ENCODE results near the gene C2orf49.

Gene C2orf49

GRCh38 chr2:105385731-105386540, 48.6 kb downstream of the C2orf49 start:
- DNase-seq, result no peak

GRCh38 chr2:105387225-105387624, 49.9 kb downstream of the C2orf49 start:
- no peak for DNase-seq

GRCh38 chr2:105388971-105389381, 51.6 kb downstream of the C2orf49 start:
- no peak for DNase-seq

DNA sequence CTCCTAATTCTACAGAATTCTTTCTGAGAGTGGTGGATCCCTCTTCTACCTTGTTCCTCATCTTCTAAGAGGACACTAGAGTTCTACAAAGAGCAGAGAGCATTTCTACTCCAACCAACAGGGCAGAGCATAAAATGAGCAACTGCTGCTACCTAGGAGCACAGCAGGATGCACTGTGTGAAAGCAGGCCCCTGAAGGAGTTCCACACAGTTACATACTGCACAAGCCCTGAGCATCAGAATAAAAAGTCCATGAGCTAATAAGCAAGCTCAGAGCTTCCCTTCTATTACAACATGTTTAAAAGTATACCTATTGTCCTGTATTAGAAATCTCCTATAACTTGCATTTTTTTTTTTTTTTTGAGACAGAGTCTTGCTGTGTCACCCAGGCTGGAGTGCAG, 53.1 kb downstream of the C2orf49 start:
- no peak for DNase-seq

GRCh38 chr2:105391058-105391627, 53.8 kb downstream of the C2orf49 start:
- DNase-seq, result no peak

GRCh38 chr2:105391763-105392662, 54.7 kb downstream of the C2orf49 start:
- DNase-seq, result no peak

DNA sequence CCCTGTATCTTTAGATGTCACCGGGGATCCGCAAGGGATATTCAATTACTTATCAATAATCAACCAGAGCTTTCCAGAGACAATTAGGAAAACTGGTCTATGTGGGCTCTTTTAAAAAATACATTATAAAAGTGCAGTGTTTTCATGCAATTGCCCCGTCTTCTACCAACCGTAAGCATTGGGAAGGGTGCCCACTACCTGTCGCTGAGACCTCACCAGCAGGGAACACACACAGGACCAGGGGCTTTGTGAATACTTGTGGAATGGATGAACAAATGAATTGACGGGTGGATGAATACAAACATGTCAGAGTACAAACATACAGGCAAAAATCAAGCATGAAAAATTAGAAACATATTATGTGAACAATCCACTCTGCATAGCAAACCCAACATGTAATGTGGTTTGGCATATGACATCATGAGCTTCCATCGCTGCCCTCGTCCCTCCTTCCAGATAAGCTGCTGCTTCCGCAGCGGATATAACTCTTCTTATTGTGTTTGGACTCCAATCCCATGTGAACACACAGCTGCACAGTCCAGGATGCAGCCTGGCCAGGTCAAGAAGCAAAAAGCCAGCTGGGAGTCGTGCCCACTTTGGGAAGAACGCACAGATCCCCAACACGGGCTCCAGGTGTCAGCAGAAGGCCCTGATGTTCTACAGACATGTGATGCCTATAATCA, 56.2 kb downstream of the C2orf49 start:
- DNase-seq, result no peak

DNA sequence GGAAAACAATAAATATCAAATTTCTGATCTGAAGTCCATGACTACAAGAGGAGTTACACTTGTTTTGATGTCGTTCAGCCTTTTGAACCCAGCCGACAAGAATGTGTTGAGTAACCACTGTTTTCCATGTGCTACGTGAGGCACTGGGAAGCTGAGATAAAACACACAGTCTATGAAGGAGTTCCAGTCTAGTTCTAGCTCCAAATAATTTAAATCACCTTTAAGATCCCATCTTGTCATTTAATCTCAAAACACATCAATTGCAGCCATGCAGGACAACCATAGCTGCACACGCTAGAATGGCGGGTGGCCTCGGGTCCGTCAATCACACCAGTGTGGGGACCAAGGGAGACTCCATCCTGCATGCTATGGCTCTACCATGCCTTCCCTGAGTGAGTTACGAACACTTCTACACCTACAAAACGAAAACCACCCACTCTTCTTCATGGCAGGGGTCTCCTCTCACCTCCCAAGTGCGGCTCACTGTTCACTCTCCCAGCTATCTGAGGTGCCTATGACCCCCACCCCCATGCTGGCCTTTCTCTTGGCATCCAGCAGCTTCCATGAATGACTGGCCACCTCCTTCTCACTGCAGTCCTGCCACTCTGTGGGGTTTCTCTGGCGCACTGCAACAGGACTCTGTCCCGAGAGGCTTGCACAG, 57.7 kb downstream of the C2orf49 start:
- no peak for DNase-seq

GRCh38 chr2:105395691-105396090, 58.4 kb downstream of the C2orf49 start:
- no peak for DNase-seq

- no peak for DNase-seq
Measured at GRCh38 chr2:105396254-105397024, 59.1 kb downstream of the C2orf49 start.

DNA sequence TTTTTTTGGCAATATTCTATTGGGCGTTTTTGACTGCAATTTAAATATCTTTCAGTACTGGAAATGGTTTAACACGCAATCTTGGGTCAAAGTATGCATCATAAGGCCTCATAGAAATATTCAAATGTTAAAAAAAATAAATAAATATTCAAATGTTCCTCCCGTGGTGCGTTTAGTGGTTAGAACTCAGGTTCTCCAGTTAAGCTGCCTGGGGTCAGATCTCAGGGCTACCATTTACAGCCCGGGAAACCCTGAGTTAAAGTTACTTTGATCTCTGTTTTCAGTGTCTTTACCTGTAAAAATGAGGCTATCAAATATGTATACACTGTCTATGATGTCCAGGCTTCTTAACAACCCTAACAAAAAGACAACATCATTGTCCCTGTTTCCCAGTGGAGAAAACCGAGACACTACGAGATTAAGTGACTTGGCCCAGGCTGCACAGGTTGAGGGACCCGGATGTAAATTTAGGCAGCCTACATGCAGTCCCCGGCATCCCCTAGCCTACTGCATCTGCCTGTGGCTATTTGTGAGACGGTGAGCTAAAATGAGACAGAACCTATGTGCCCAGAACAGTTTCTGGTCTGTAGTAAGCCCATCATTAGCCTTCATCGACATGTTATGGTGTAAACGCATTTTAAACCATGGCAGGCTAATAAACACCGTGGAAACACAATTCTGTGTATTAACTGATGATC, 59.8 kb downstream of the C2orf49 start:
- no peak for DNase-seq

DNA sequence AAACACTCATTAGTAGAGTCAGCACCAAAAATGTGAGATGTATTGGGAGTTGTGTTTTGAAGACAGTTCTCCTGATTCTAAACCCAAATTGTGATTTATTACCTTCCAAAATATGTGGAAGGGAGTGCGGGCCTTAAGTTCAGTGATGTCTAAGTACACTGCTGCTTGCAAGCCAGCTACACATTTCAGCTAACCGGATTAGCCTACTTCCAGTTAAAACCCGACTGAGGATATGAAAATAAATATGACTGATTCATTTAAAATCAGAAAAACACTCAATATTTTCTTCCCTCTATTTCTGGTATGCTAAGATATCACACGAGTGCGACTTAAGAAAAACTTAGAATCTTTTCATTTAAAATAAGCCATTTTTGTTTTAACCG, 60.6 kb downstream of the C2orf49 start:
- DNase-seq, result no peak

DNA sequence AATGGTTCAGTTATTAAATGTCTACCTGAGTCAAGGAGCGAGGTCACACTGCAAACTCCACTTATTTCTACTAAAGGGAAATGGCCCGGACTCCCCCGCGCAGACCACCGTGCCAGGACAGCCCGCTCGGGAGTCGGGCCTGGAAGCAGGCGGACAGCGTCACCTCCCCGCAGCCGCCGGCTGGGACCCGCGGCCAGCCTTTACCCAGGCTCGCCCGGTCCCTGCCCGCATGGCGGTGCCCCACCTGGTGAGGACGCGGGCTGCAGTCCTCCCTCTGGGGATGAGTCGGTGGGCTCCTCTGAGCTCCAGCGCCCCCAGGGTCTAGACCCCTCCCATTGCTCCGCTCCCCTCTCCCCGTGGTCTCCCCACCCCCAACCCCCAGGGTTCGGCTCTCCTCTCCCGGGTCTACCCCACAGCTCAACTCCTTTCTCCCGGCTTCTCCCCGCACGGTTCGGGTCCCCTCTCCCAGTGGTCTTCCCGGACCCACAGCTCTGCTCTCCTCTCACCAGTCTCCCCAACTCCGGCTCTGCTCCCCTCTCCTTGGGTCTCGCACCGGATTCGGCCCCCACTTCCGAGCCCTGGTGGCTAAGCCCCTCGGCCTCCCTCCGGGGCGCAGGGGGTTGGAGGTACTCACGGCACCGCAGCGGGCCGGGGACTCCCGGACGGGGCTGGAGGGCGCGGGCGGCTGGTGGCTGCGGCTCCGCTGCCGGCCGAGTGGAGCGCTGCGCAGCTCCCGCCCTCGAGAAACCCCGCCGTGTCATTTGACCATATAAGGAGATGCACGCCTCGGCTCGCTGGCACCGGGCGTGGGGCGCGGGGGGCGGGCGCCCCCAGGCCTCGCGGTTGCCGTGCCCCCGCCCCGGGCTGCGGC, 61.2 kb downstream of the C2orf49 start, which contains the start of gene FHL2:
Gene FHL2 (minus strand): TSS at position 716 of the 871 bp plus-strand sequence. CDS start 12,535 bp downstream, outside the sequence.
- DNase-seq, result peak; percentile 51
